ENCODE data around the gene IL17RC. TPM values are rescaled to one million over a fixed set of nuclear protein-coding genes. Genes with fewer than 3 reads are reported as not detected.

IL17RC gene
- total RNA-seq, 1 experiment from 2014 or later: 17.6 TPM

DNA sequence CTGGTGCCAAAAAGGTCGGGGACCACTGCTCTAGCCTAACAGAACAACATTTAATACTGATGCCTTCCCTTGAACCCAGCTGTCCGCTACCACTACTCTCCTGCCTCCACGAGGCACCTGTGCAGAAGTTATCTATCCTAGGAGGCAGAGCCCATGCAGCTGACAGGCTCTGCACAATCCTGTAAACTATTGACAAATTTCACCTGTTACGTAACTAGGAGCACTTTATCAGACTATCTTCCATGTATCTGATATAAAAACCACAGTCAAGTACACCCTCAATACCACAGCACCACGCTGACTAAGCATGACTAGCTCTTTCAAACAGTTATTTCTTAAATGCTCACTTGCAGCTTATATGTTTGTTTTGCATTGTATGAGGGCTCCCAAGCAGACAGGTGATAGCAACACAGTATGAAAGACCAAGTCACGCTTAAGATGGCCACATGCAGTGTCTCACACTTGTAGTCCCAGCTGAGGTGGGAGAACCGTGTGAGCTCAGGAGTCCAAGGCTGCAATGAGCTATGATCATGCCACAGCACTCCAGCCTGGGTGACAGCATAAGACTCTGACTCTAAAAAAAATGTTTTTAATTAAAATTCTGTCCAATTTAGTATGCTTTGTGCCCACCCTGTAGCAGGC lies 4.5 kb upstream of the IL17RC start:
- Histone ChIP-seq H3K4me2 (ENCODE audit: low read length) (no peak overlapping the region), H3K27me3 (ENCODE audit: insufficient read depth, low read length) (no peaks in the 10 kb centered on the region), H3K9me2 (ENCODE audit: insufficient read depth) (no peaks in the 10 kb centered on the region), H3K9me3 (ENCODE audit: control insufficient read depth in 1 of 2, insufficient read depth in 1 of 2, low read depth in 1 of 2, low read length in 2 of 2) (no peaks in the 10 kb centered on the region), H3K36me3 (ENCODE audit: control insufficient read depth in 1 of 2, insufficient read depth in 2 of 2, low read length in 2 of 2) (no peaks in the 10 kb centered on the region; a peak in 1 of 4 replicates), H3K4me3 (replicated peaks in 1 of 2; ENCODE audit: low read depth in 1 of 2, low read length in 2 of 2) (no peak overlapping the region), H2AFZ (ENCODE audit: low read depth, low read length, poor library complexity, severe bottlenecking) (no peak overlapping the region), H3K9ac (ENCODE audit: low read length) (no peak overlapping the region), H3K79me2 (ENCODE audit: insufficient read depth, low read length) (no peaks in the 10 kb centered on the region), H3K4me1 (ENCODE audit: control insufficient read depth in 1 of 2, insufficient read depth in 2 of 2, low read length in 2 of 2) (peaks cover 4 to 12% of the 10 kb centered on the region in 2 experiments; a peak in 3 of 4 replicates), H4K20me1 (ENCODE audit: insufficient read depth) (no peaks in the 10 kb centered on the region), H3K27ac (ENCODE audit: low read depth, low read length) (no peak overlapping the region)
- ATAC-seq (no peak), DNase-seq (ENCODE audit: low read depth, low spot score) (no peak)
- BruUV-seq (replicated peaks): no TSS peak
- intact Hi-C loops (cut with micrococcal nuclease): no loop called here
- ChIA-PET RAD21 (ENCODE audit: low non-redundant PET in 1 of 2, low total read pairs in 2 of 2, uncharacterized antibody in 2 of 2, unreplicated experiment in 2 of 2) (no interaction called here), CTCF (no interaction called here), POLR2A (no interaction called here)
- no peak for TF ChIP-seq YY1 (IDR thresholded peaks at IDR 0.05; ENCODE audit: extremely low read depth, insufficient replicate concordance, low read depth, low read length)
- no peak for TF ChIP-seq TCF7L2 (IDR thresholded peaks at IDR 0.05; ENCODE audit: borderline replicate concordance, extremely low read depth, insufficient read depth, insufficient read length)
- TF ChIP-seq POLR2A (IDR thresholded peaks at IDR 0.05; ENCODE audit: borderline replicate concordance, extremely low read depth, insufficient read depth, insufficient read length): no peak
- TF ChIP-seq CEBPB (IDR thresholded peaks at IDR 0.05; ENCODE audit: low read depth): no peak
- TF ChIP-seq EGR1 (IDR thresholded peaks at IDR 0.05; ENCODE audit: low read depth): no peak
- TF ChIP-seq SRF (IDR thresholded peaks at IDR 0.05; ENCODE audit: low read depth): no peak
- TF ChIP-seq, protein P1, sequence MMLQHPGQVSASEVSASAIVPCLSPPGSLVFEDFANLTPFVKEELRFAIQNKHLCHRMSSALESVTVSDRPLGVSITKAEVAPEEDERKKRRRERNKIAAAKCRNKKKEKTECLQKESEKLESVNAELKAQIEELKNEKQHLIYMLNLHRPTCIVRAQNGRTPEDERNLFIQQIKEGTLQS (IDR thresholded peaks at IDR 0.05): no peak
- no peak for TF ChIP-seq POLR2AphosphoS5 (IDR thresholded peaks at IDR 0.05; ENCODE audit: low read depth, low read length)
- TF ChIP-seq RAD21 (IDR thresholded peaks at IDR 0.05; ENCODE audit: low read depth): no peak
- TF ChIP-seq SIN3A (IDR thresholded peaks at IDR 0.05; ENCODE audit: low read depth): no peak

DNA sequence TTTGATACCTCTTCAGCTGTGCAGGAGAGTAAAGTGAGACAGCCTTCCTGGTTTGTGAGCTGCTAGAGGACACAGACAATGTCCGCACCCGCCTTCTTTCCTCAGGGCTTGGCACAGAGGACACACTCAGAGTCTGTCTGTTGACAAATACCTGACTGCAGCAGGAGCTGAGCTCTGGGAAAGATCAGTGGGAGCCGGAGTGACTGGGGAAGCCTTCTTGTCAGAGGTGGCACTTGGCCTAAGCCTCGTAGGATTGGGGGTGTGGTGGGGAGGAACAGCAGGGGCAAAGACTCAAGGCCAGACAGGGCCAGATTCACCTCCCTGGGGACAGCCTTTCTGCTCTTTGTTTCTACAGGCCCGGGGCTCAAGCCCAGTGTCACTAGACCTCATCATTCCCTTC lies 3.3 kb upstream of the IL17RC start:
- TF ChIP-seq ZFX (IDR thresholded peaks at IDR 0.05) (no peak), EZH2 (IDR thresholded peaks at IDR 0.05) (no peak), SIN3A (IDR thresholded peaks at IDR 0.05; ENCODE audit: low read depth) (no peak), RAD21 (IDR thresholded peaks at IDR 0.05; ENCODE audit: low read depth) (no peak), EZH2phosphoT487 (IDR thresholded peaks at IDR 0.05; ENCODE audit: borderline replicate concordance) (no peak), ELF1 (IDR thresholded peaks at IDR 0.05; ENCODE audit: borderline replicate concordance, low read depth) (no peak)
- intact Hi-C loops (cut with micrococcal nuclease): no loop called here

More for the DNA sequence above, 3.3 kb upstream of the IL17RC start:
- Histone ChIP-seq H3K9me3 (ENCODE audit: control insufficient read depth in 1 of 2, insufficient read depth in 1 of 2, low read depth in 1 of 2, low read length in 2 of 2) (no peaks in the 10 kb centered on the region), H2AFZ (ENCODE audit: low read depth, low read length, poor library complexity, severe bottlenecking) (no peak overlapping the region), H3K9me2 (ENCODE audit: insufficient read depth) (no peaks in the 10 kb centered on the region), H3K9ac (ENCODE audit: low read length) (no peak overlapping the region), H3K27ac (ENCODE audit: low read depth, low read length) (no peak overlapping the region), H3K79me2 (ENCODE audit: insufficient read depth, low read length) (no peaks in the 10 kb centered on the region), H3K4me3 (replicated peaks in 1 of 2; ENCODE audit: low read depth in 1 of 2, low read length in 2 of 2) (no peak overlapping the region), H4K20me1 (ENCODE audit: insufficient read depth) (no peaks in the 10 kb centered on the region), H3K4me1 (ENCODE audit: control insufficient read depth in 1 of 2, insufficient read depth in 2 of 2, low read length in 2 of 2) (peaks cover 6 to 18% of the 10 kb centered on the region in 2 experiments; a peak in 3 of 4 replicates), H3K4me2 (ENCODE audit: low read length) (no peak overlapping the region), H3K36me3 (ENCODE audit: control insufficient read depth in 1 of 2, insufficient read depth in 2 of 2, low read length in 2 of 2) (no peaks in the 10 kb centered on the region; a peak in 1 of 4 replicates), H3K27me3 (ENCODE audit: insufficient read depth, low read length) (no peaks in the 10 kb centered on the region)
- RAD21 ChIA-PET (ENCODE audit: low non-redundant PET in 1 of 2, low total read pairs in 2 of 2, uncharacterized antibody in 2 of 2, unreplicated experiment in 2 of 2): no interaction called here
- DNase-seq (ENCODE audit: low read depth, low spot score) (no peak), ATAC-seq (no peak)
- CTCF ChIA-PET: no interaction called here
- POLR2A ChIA-PET: no interaction called here
- BruUV-seq (replicated peaks): no TSS peak
